HTR-8/SVneo (cell line): ENCODE measurements around the gene ATP4A.

ENCODE experiments used
- DNase-seq: peaks from one replicate; pipeline ENCODE4 v3.0.0; 2011; ENCODE audit warnings: low spot score, mixed read lengths; ENCODE audit not compliant: insufficient read length
- FAIRE-seq: peaks from 2 replicates; lab custom pipeline; 2011; peaks lifted over from hg19 to GRCh38; lab: Jason Lieb, UNC

The ATP4A gene

DNA sequence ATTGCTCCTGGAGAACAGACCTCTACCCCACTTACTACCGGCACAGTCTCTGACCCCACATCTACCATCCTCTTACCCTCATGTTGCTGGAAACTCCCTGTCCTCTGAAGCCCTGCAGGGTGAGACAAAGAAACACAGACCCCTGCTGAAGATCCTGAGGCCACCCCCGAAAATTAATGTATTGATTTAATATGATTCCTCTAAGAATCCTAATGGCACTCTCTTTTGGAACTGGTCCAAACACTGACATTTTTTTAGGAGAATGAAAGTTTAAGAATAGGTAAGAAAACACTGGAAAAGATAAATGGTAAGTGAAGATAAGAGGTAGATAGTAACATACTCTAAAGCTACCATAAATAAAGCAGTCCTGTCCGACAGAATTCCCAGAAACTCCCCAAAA lies 55.3 kb downstream of the ATP4A start:
- DNase-seq: no peak
- FAIRE-seq: no peak

DNA sequence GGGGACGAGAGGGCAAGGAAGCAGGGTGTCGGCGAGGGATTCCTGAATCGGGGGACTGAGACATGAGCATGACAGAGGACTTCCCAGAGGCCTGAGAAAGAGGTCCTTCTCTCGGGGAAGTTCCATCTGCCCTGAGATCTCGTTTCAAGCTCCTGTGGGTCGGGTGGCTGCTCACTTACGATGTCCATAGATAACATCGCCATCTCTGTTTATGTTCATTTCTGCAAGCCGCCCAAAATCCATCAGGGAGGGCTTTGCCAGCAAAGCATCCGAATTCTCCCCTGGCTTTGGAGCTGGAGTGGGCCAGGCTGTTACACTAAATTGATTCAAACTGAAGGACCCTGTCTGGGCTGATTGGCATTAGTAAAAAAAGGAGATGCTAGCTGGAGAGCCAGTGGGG lies 55.9 kb downstream of the ATP4A start:
- FAIRE-seq (no peak), DNase-seq (no peak)

DNA sequence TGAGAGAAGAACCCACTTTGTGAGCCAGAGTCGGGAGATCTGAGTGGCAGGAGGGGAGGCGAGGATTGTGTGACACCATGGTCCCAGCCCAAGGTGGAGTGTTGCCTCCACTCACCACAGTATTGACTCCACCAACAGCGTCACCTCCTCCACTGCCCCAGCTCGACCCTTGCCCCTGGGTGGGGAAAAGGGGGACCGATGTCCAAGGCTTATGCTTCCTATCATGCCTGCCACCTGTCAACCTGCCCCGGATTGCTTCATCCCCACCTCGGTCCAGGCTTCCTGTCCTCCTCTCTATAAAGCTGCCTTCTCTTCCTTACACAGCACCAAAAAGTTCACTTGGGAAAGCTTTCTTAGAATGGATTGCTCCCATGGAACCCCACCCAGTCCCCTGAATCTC lies 57.4 kb downstream of the ATP4A start:
- DNase-seq (no peak), FAIRE-seq (no peak)

DNA sequence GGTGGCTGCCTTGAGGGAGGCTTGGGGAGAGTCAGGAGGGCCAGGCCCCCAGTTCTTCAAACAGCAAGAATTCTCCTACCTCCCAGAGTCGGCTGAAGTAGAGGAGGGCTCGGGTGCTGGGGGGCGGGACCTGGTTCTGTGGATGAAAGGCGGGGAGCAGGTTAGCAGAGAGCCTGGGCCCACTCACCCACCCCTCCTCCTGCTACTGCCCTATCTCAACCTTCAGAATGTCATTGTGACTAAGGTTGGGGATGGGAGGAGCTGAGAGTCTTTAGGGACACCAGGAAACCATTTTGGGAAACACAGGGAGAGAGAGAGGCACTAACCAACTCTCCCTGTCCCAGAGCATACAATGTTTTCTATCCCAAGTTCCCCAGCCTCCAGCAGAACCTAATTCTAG lies 60.7 kb downstream of the ATP4A start:
- no peak for DNase-seq
- no peak for FAIRE-seq

DNA sequence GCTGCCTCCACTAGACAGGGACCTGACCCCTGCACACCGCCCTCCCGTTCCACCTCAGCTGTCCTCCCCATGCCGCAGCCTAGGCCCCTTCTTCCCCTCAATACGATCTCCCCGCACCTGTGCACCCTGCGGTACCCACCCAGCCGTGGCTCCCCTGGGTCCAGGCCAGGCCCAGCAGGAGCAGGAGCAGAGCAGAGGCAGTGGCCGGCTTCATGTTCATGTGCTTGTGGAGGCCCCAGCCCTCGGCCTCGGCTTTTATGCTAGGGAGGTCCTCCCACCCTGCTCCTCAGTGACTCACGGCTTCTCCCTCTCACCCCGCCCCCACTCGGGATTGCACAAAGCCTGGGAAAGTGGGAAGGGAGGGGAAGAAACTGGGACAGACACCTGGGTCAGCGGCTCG lies 61.8 kb downstream of the ATP4A start:
- no peak for DNase-seq
- FAIRE-seq: no peak

DNA sequence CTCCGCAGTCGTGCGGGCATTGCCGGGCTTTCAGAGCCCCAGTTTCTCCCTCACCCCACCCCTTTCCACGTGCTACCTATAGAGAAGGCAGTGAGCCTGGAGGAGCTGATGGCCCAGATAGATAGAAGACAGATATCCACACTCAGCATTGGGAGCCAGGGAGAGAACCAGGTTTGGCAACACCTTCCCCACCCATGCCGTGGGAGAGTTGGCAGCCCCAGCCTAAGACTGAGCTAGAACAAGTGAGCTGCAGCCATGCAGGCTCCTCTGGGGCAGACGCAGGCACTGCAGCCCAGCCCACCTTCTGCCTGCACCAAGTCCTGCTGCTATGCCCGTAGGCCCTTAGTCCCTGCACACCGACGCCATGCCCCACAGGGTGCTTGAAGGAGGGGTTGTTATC lies 62.8 kb downstream of the ATP4A start:
- no peak for FAIRE-seq
- DNase-seq: no peak
